Mesendoderm (in vitro differentiated cells): ENCODE data around the gene RALY.
"Not testable (repeated sequence)": the region's sequence is repeated elsewhere in the genome, so short reads cannot be mapped to it uniquely, and the experiment has no call there.

Experiments
- DNase-seq: peaks from one replicate; pipeline ENCODE4 v3.0.0; 2013
- H2AK5ac ChIP-seq: 2 replicates; pipeline ENCODE4 v1.6.1; 2013; ENCODE audit warnings: low read length, inconsistent platforms
- H2BK120ac ChIP-seq: 2 replicates; pipeline ENCODE4 v1.6.1; 2013; ENCODE audit warnings: low read depth, mild to moderate bottlenecking, low read length, moderate library complexity, mixed read lengths
- H2BK15ac ChIP-seq: replicated peaks from 2 replicates; pipeline ENCODE4 v1.6.1; 2013; ENCODE audit warnings: low read depth, mild to moderate bottlenecking, moderate library complexity
- H2BK5ac ChIP-seq: 2 replicates; pipeline ENCODE4 v1.6.1; 2013; ENCODE audit warnings: low read length, inconsistent platforms
- H3K18ac ChIP-seq: 2 replicates; pipeline ENCODE4 v1.6.1; 2013; ENCODE audit warnings: mild to moderate bottlenecking, low read length, mixed read lengths
- H3K23ac ChIP-seq: one replicate; pipeline ENCODE4 v1.6.1; 2013; ENCODE audit warnings: low read length
- H3K27ac ChIP-seq: 2 replicates; pipeline ENCODE4 v1.5.1; 2013; ENCODE audit warnings: low read depth, mild to moderate bottlenecking, inconsistent platforms, low read length, moderate library complexity
- H3K27me3 ChIP-seq: 2 replicates; pipeline ENCODE4 v1.6.1; 2013; ENCODE audit warnings: low read length, control low read depth, mild to moderate bottlenecking, inconsistent platforms; ENCODE audit not compliant: insufficient read depth, poor library complexity
- H3K36me3 ChIP-seq: 2 replicates; pipeline ENCODE4 v1.6.1; 2013; ENCODE audit warnings: low read length, inconsistent platforms; ENCODE audit not compliant: control insufficient read depth, insufficient read depth
- H3K4ac ChIP-seq: one replicate; pipeline ENCODE4 v1.6.1; 2013; ENCODE audit warnings: low read depth, mild to moderate bottlenecking, low read length, moderate library complexity
- H3K4me1 ChIP-seq: 2 replicates; pipeline ENCODE4 v1.6.1; 2013; ENCODE audit warnings: low read depth, low read length, inconsistent platforms; ENCODE audit not compliant: control insufficient read depth
- H3K4me2 ChIP-seq: 2 replicates; pipeline ENCODE4 v1.6.1; 2013; ENCODE audit warnings: low read length
- H3K4me3 ChIP-seq: 2 replicates; pipeline ENCODE4 v1.5.1; 2013; ENCODE audit warnings: mild to moderate bottlenecking, low read length
- H3K56ac ChIP-seq: one replicate; pipeline ENCODE4 v1.6.1; 2013; ENCODE audit warnings: low read length
- H3K79me1 ChIP-seq: 2 replicates; pipeline ENCODE4 v1.6.1; 2013; ENCODE audit warnings: low read length, inconsistent platforms
- H3K79me2 ChIP-seq: 2 replicates; pipeline ENCODE4 v1.6.1; 2013; ENCODE audit warnings: mild to moderate bottlenecking, low read length; ENCODE audit not compliant: control insufficient read depth, insufficient read depth
- H3K9ac ChIP-seq: 2 replicates; pipeline ENCODE4 v1.6.1; 2013; ENCODE audit warnings: low read length, inconsistent platforms
- H4K5ac ChIP-seq: one replicate; pipeline ENCODE4 v1.6.1; 2013; ENCODE audit warnings: low read length
- H4K8ac ChIP-seq: one replicate; pipeline ENCODE4 v1.6.1; 2013; ENCODE audit warnings: low read depth, mild to moderate bottlenecking, control low read depth, low read length, moderate library complexity
- WGBS: extraction: QIAGEN DNeasy Blood & Tissue Kit; methylation state at CpG from one replicate; pipeline ENCODE4 v1.1.7; 2013; ENCODE audit warnings: low lambda C conversion rate, missing lambda C conversion rate; ENCODE audit not compliant: insufficient coverage; ENCODE audit errors: extremely low coverage; 5-methylcytosine and 5-hydroxymethylcytosine counted together
- small RNA-seq: library from polyadenylated mRNA; stranded (forward); fragments of <200 nt; extraction: miRNeasy Mini kit (QIAGEN cat#:217004); gene quantifications from one replicate; pipeline ENCODE3, GENCODE V24; 2013; ENCODE audit not compliant: insufficient read depth

The RALY gene

DNA sequence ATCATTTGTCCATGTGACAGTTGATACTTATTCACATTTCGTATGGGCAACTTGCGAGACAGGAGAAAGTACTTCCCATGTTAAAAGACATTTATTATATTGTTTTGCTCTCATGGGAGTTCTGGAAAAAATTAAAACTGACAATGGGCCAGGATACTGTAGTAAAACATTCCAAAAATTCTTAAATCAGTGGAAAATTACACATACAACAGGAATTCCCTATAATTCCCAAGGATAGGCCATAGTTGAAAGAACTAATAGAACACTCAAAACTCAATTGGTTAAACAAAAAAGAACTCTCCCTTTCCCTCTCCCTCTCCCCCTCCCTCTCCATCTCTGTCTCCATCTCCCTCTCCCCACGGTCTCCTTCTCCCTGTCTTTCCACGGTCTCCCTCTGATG lies 137.8 kb downstream of the RALY start:
- WGBS: no CpG with 5 or more reads among the region's 4 CpGs
- no peak overlapping the region for H3K4ac ChIP-seq

DNA sequence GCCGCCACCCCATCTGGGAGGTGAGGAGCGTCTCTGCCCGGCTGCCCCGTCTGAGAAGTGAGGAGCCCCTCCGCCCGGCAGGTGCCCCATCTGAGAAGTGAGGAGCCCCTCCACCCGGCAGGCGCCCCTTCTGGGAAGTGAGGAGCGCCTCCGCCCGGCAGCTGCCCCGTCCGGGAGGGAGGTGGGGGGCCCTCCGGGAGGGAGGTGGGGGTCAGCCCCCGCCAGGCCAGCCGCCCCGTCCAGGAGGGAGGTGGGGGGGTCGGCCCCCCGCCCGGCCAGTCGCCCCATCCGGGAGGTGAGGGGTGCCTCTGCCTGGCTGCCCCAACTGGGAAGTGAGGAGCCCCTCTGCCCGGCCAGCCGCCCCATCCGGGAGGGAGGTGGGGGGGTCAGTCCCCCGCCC lies 138.8 kb downstream of the RALY start:
- H4K8ac ChIP-seq, H3K36me3 ChIP-seq, H3K27ac ChIP-seq, H3K18ac ChIP-seq, H3K4me1 ChIP-seq, H2AK5ac ChIP-seq, H3K4ac ChIP-seq, H3K79me2 ChIP-seq, H3K4me3 ChIP-seq, H2BK5ac ChIP-seq, H3K56ac ChIP-seq, H4K5ac ChIP-seq, H3K4me2 ChIP-seq, H3K23ac ChIP-seq, H2BK15ac ChIP-seq, H3K79me1 ChIP-seq, DNase-seq, H3K27me3 ChIP-seq, H2BK120ac ChIP-seq, H3K9ac ChIP-seq: not testable (repeated sequence)
- WGBS: no CpG with 5 or more reads among the region's 26 CpGs

More for the DNA sequence above, 137.8 kb downstream of the RALY start:
- H3K9ac ChIP-seq: no peak overlapping the region
- no peak overlapping the region for H4K8ac ChIP-seq
- H3K79me1 ChIP-seq: no peaks in the 10 kb centered on the region
- H3K4me2 ChIP-seq: no peak overlapping the region
- no peak overlapping the region for H3K56ac ChIP-seq
- H3K4me3 ChIP-seq: no peak overlapping the region
- H2BK120ac ChIP-seq: no peak overlapping the region
- no peak for DNase-seq
- no peak overlapping the region for H2BK5ac ChIP-seq
- no peak overlapping the region for H3K27ac ChIP-seq
- H3K4me1 ChIP-seq: no peaks in the 10 kb centered on the region
- no peak overlapping the region for H2BK15ac ChIP-seq
- no peak overlapping the region for H2AK5ac ChIP-seq
- H3K36me3 ChIP-seq: no peaks in the 10 kb centered on the region
- no peaks in the 10 kb centered on the region for H3K27me3 ChIP-seq
- no peaks in the 10 kb centered on the region for H3K79me2 ChIP-seq
- H4K5ac ChIP-seq: no peak overlapping the region
- H3K23ac ChIP-seq: no peak overlapping the region
- no peak overlapping the region for H3K18ac ChIP-seq

DNA sequence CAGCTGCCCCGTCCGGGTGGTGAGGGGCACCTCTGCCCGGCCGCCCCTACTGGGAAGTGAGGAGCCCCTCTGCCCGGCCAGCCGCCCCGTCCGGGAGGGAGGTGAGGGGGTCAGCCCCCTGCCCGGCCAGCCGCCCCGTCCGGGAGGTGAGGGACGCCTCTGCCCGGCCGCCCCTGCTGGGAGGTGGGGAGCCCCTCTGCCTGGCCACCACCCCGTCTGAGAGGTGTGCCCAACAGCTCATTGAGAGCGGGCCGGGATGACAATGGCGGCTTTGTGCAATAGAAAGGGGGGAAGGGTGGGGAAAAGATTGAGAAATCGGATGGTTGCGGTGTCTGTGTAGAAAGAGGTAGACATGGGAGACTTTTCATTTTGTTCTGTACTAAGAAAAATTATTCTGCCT lies 139.2 kb downstream of the RALY start:
- no CpG with 5 or more reads among the region's 21 CpGs for WGBS
- H3K36me3 ChIP-seq, H3K79me2 ChIP-seq, H3K4me3 ChIP-seq, H3K18ac ChIP-seq, H2BK120ac ChIP-seq, H3K9ac ChIP-seq, H3K4ac ChIP-seq, H2BK15ac ChIP-seq, H2BK5ac ChIP-seq, H3K4me1 ChIP-seq, H4K5ac ChIP-seq, H4K8ac ChIP-seq, H3K79me1 ChIP-seq, H3K27ac ChIP-seq, H3K4me2 ChIP-seq, H3K56ac ChIP-seq, DNase-seq, H3K23ac ChIP-seq, H2AK5ac ChIP-seq, H3K27me3 ChIP-seq: not testable (repeated sequence)

DNA sequence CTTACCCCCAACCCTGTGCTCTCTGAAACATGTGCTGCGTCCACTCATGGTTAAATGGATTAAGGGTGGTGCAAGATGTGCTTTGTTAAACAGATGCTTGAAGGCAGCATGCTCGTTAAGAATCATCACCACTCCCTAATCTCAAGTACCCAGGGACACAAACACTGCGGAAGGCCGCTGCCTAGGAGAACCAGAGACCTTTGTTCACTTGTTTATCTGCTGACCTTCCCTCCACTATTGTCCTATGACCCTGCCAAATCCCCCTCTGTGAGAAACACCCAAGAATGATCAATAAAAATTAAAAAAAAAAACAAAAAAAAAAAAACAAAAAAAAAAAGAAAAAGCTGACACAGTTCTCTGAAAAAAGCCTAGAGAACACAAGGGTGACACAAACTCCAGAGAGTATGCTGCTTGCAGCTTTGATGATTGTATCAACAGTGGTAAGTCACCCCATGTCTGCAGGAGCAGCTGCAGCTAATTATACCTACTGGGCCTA lies 139.7 kb downstream of the RALY start:
- H3K23ac ChIP-seq, H3K27ac ChIP-seq, H3K79me2 ChIP-seq, H2BK15ac ChIP-seq, H3K9ac ChIP-seq, H3K4me3 ChIP-seq, H3K36me3 ChIP-seq, DNase-seq, H2AK5ac ChIP-seq, H2BK120ac ChIP-seq, H3K18ac ChIP-seq, H3K4me2 ChIP-seq, H2BK5ac ChIP-seq, H3K4me1 ChIP-seq, H3K4ac ChIP-seq, H4K5ac ChIP-seq, H3K27me3 ChIP-seq, H3K79me1 ChIP-seq, H4K8ac ChIP-seq, H3K56ac ChIP-seq: not testable (repeated sequence)
- no CpG with 5 or more reads among the region's 4 CpGs for WGBS

Small RNAs within 50 kb of the gene (small RNA-seq; reads per million reads assigned to genes)
- 0.90 reads per million for gene MIR4755
